ENCODE results near the gene ENOSF1. TPM values are rescaled to one million over a fixed set of nuclear protein-coding genes. Genes with fewer than 3 reads are reported as not detected.
"Not testable (repeated sequence)": the region's sequence is repeated elsewhere in the genome, so short reads cannot be mapped to it uniquely, and the experiment has no call there.

Gene ENOSF1
- total RNA-seq, 1 experiment from 2014 or later: 5.6 TPM

GRCh38 chr18:706405-706804 lies 6.0 kb downstream of the ENOSF1 start:
- no peak for DNase-seq (ENCODE audit: low spot score)

GRCh38 chr18:703213-703967 lies 9.0 kb downstream of the ENOSF1 start:
- DNase-seq (ENCODE audit: low spot score): peak; percentile 71

- DNase-seq (ENCODE audit: low spot score): no peak
Observed at GRCh38 chr18:697800-698199, 14.6 kb downstream of the ENOSF1 start.

GRCh38 chr18:697012-697411 lies 15.4 kb downstream of the ENOSF1 start:
- DNase-seq (ENCODE audit: low spot score): no peak

GRCh38 chr18:693466-694187 lies 18.8 kb downstream of the ENOSF1 start:
- no peak for DNase-seq (ENCODE audit: low spot score)

GRCh38 chr18:692824-693223 lies 19.6 kb downstream of the ENOSF1 start:
- DNase-seq (ENCODE audit: low spot score): no peak

- no peak for DNase-seq (ENCODE audit: low spot score)
Observed at GRCh38 chr18:688323-688722, 24.1 kb downstream of the ENOSF1 start.

- DNase-seq (ENCODE audit: low spot score): peak; percentile 11
Observed at GRCh38 chr18:686339-687111, 25.9 kb downstream of the ENOSF1 start.

- DNase-seq (ENCODE audit: low spot score): no peak
Observed at GRCh38 chr18:685438-685837, 27.0 kb downstream of the ENOSF1 start.

GRCh38 chr18:683531-683930 lies 28.9 kb downstream of the ENOSF1 start:
- DNase-seq (ENCODE audit: low spot score): no peak

GRCh38 chr18:682833-683232 lies 29.6 kb downstream of the ENOSF1 start:
- no peak for DNase-seq (ENCODE audit: low spot score)

- DNase-seq (ENCODE audit: low spot score): not testable (repeated sequence)
Observed at GRCh38 chr18:682416-682815, 30.0 kb downstream of the ENOSF1 start.

GRCh38 chr18:681985-682384 lies 30.4 kb downstream of the ENOSF1 start:
- DNase-seq (ENCODE audit: low spot score): no peak

- DNase-seq (ENCODE audit: low spot score): no peak
Observed at GRCh38 chr18:680392-680791, 32.0 kb downstream of the ENOSF1 start.

- no peak for DNase-seq (ENCODE audit: low spot score)
Observed at GRCh38 chr18:679516-679915, 32.9 kb downstream of the ENOSF1 start.

- no peak for DNase-seq (ENCODE audit: low spot score)
Observed at GRCh38 chr18:678482-679182, 33.8 kb downstream of the ENOSF1 start.

GRCh38 chr18:677951-678381 lies 34.5 kb downstream of the ENOSF1 start:
- peak; percentile 45 for DNase-seq (ENCODE audit: low spot score)

GRCh38 chr18:677145-677544 lies 35.3 kb downstream of the ENOSF1 start:
- no peak for DNase-seq (ENCODE audit: low spot score)

- no peak for DNase-seq (ENCODE audit: low spot score)
Observed at GRCh38 chr18:676736-677135, 35.7 kb downstream of the ENOSF1 start.

GRCh38 chr18:676069-676468 lies 36.4 kb downstream of the ENOSF1 start:
- DNase-seq (ENCODE audit: low spot score): no peak

GRCh38 chr18:675307-675706 lies 37.1 kb downstream of the ENOSF1 start:
- DNase-seq (ENCODE audit: low spot score): no peak

- no peak for DNase-seq (ENCODE audit: low spot score)
Observed at GRCh38 chr18:673769-674168, 38.7 kb downstream of the ENOSF1 start.
